A549 (cell line): Measurements from ENCODE around the gene TFCP2L1.

Source experiments
- CHD2 ChIP-seq: fragments of 150-350 bp; IDR thresholded peaks from 2 replicates; pipeline ENCODE4 v1.6.1; 2014; ENCODE audit warnings: low read length; ENCODE audit not compliant: partially characterized antibody
- CHD4 ChIP-seq: fragments of 200-600 bp; sonication (generic); IDR thresholded peaks from 2 replicates; pipeline ENCODE4 v1.6.1; 2016; ENCODE audit warnings: antibody characterized with exemption, mild to moderate bottlenecking, borderline replicate concordance
- EP300 ChIP-seq, 2 experiments: fragments of >200 bp; sonication (Bioruptor Twin); formaldehyde crosslinking; IDR thresholded peaks; 2 replicates in 1 of 2; 3 replicates in 1 of 2; pipeline ENCODE4 v1.6.1; 2016 to 2017
- ESRRA ChIP-seq: fragments of 150-350 bp; IDR thresholded peaks from 2 replicates; pipeline ENCODE4 v1.6.1; 2014; ENCODE audit warnings: mild to moderate bottlenecking, low read length, borderline replicate concordance
- GATA3 ChIP-seq: IDR thresholded peaks from 2 replicates; pipeline ENCODE4 v1.6.1; 2012; ENCODE audit warnings: borderline replicate concordance
- KDM1A ChIP-seq: fragments of 200-600 bp; sonication (generic); IDR thresholded peaks from 2 replicates; pipeline ENCODE4 v1.6.1; 2016; ENCODE audit warnings: low read depth, mild to moderate bottlenecking
- POLR2A ChIP-seq: IDR thresholded peaks from 2 replicates; pipeline ENCODE4 v1.6.1; 2012; ENCODE audit warnings: mild to moderate bottlenecking, low read length
- RAD21 ChIP-seq, 2 experiments: fragments of >200 bp in 1 of 2; sonication (Bioruptor Twin) in 1 of 2; formaldehyde crosslinking in 1 of 2; IDR thresholded peaks in 1 of 2; conservative IDR thresholded peaks in 1 of 2; 2 replicates in 1 of 2; 3 replicates in 1 of 2; pipeline ENCODE4 v1.6.1; 2012 to 2018; ENCODE audit warnings: inconsistent platforms in 1 of 2
- RCOR1 ChIP-seq: fragments of 150-350 bp; IDR thresholded peaks from 2 replicates; pipeline ENCODE4 v1.6.1; 2014; ENCODE audit warnings: antibody characterized with exemption, low read length, low read depth
- RNF2 ChIP-seq: fragments of 200-600 bp; sonication (generic); IDR thresholded peaks from 2 replicates; pipeline ENCODE4 v1.6.1; 2016; ENCODE audit warnings: low read depth, mild to moderate bottlenecking, antibody characterized with exemption, moderate library complexity, borderline replicate concordance
- SMC3 ChIP-seq: fragments of >200 bp; sonication (Bioruptor Twin); formaldehyde crosslinking; IDR thresholded peaks from 3 replicates; pipeline ENCODE4 v1.6.1; 2018; ENCODE audit warnings: inconsistent platforms
- TF ChIP-seq, protein P1 (sequence below): fragments of >200 bp; sonication (Bioruptor Twin); formaldehyde crosslinking; IDR thresholded peaks from 3 replicates; pipeline ENCODE4 v1.5.1; 2016
- TF ChIP-seq, protein P2 (sequence below): fragments of 150-350 bp; IDR thresholded peaks from 2 replicates; pipeline ENCODE4 v1.6.1; 2014; ENCODE audit warnings: low read depth, mild to moderate bottlenecking, low read length
- TF ChIP-seq, protein P3 (sequence below): IDR thresholded peaks from 2 replicates; pipeline ENCODE4 v1.6.1; 2012

DNA sequence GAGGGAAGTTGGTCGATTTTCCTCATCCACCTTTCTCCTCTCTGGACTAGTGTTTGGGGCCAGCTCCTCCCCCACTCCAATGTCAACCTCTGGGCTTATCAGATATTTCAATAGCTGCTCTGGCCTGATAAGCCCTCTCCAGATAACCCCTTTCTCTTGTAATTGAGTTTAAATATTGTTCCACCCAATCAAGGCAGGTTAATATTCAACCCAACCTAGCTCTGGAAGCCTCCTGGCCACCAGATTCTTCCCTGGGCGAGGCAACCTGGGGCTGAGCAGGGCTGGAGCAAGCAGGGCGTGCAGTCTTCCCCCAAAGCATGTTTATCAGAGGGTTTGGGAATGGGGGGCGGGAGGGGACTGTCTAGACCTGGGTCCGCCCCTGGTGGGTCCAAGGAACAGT is 73.8 kb downstream of the TFCP2L1 start:
- no peak for TF ChIP-seq RNF2
- TF ChIP-seq SMC3, result no peak
- TF ChIP-seq, protein P1, sequence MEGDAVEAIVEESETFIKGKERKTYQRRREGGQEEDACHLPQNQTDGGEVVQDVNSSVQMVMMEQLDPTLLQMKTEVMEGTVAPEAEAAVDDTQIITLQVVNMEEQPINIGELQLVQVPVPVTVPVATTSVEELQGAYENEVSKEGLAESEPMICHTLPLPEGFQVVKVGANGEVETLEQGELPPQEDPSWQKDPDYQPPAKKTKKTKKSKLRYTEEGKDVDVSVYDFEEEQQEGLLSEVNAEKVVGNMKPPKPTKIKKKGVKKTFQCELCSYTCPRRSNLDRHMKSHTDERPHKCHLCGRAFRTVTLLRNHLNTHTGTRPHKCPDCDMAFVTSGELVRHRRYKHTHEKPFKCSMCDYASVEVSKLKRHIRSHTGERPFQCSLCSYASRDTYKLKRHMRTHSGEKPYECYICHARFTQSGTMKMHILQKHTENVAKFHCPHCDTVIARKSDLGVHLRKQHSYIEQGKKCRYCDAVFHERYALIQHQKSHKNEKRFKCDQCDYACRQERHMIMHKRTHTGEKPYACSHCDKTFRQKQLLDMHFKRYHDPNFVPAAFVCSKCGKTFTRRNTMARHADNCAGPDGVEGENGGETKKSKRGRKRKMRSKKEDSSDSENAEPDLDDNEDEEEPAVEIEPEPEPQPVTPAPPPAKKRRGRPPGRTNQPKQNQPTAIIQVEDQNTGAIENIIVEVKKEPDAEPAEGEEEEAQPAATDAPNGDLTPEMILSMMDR, result no peak
- no peak for TF ChIP-seq POLR2A
- no peak for TF ChIP-seq CHD4
- TF ChIP-seq ESRRA, result no peak
- no peak for TF ChIP-seq CHD2
- TF ChIP-seq RAD21 (conservative IDR thresholded peaks at IDR 0.05 in 1 of 2, IDR thresholded peaks at IDR 0.05 in 1 of 2), result no peak
- no peak for TF ChIP-seq EP300 (IDR thresholded peaks at IDR 0.05)
- no peak for TF ChIP-seq GATA3
- no peak for TF ChIP-seq KDM1A
- TF ChIP-seq, protein P2, sequence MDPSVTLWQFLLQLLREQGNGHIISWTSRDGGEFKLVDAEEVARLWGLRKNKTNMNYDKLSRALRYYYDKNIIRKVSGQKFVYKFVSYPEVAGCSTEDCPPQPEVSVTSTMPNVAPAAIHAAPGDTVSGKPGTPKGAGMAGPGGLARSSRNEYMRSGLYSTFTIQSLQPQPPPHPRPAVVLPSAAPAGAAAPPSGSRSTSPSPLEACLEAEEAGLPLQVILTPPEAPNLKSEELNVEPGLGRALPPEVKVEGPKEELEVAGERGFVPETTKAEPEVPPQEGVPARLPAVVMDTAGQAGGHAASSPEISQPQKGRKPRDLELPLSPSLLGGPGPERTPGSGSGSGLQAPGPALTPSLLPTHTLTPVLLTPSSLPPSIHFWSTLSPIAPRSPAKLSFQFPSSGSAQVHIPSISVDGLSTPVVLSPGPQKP, result no peak
- TF ChIP-seq, protein P3, sequence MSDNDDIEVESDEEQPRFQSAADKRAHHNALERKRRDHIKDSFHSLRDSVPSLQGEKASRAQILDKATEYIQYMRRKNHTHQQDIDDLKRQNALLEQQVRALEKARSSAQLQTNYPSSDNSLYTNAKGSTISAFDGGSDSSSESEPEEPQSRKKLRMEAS, result no peak
- TF ChIP-seq RCOR1, result no peak
